Suprapubic skin (tissue), 3 donors: ENCODE results near the gene ACD.

Experiments used
- EP300 ChIP-seq: sonication (generic); formaldehyde crosslinking; IDR thresholded peaks from one replicate; pipeline ENCODE4 v1.6.1; 2017; ENCODE audit warnings: antibody characterized with exemption
- POLR2A ChIP-seq, 2 donors: fragments of 450-650 bp; IDR thresholded peaks; one replicate each; pipeline ENCODE4 v1.6.1; 2017; ENCODE audit warnings: antibody characterized with exemption in 2 of 2, mild to moderate bottlenecking in 2 of 2, moderate library complexity in 2 of 2
- TF ChIP-seq, protein P1 (sequence below), 2 donors: fragments of 200-600 bp in 1 of 2; fragments of 450-650 bp in 1 of 2; sonication (generic) in 1 of 2; IDR thresholded peaks; one replicate each; pipeline ENCODE4 v1.5.1; 2016 to 2019; ENCODE audit warnings: antibody characterized with exemption in 2 of 2, mild to moderate bottlenecking in 1 of 2, moderate library complexity in 1 of 2

DNA sequence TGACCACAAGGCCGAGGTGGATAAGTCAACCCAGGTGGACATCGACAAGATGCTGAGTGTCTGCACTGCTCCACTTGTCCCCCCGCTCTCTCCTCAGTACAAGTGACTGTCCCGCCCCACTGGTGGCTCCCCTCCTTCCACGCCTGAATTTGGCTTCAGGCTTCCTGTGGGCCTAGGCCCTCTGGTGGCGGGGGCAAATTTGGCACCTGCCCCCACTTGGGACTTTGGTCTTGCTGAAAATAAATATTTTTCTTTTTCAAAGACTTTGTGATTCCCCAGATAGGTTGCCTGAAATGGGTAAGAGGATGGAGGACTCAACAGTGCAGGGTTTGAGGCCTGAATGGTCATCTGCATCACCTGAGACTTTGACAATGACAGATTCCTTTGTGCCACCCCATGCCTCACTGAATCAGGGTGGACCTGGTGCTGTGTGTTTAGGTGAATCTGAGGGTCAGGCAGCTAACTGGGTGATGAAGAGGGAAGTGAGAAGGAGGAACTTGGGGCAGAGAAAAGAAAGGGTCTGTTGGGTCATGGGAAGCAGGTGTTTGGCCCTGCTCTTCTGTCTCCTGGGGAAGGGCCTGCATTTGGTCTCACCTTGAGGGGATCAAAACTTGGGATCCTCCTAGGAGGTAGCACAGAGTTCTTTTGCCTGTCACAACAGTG lies 8.6 kb upstream of the ACD start:
- TF ChIP-seq, protein P1, sequence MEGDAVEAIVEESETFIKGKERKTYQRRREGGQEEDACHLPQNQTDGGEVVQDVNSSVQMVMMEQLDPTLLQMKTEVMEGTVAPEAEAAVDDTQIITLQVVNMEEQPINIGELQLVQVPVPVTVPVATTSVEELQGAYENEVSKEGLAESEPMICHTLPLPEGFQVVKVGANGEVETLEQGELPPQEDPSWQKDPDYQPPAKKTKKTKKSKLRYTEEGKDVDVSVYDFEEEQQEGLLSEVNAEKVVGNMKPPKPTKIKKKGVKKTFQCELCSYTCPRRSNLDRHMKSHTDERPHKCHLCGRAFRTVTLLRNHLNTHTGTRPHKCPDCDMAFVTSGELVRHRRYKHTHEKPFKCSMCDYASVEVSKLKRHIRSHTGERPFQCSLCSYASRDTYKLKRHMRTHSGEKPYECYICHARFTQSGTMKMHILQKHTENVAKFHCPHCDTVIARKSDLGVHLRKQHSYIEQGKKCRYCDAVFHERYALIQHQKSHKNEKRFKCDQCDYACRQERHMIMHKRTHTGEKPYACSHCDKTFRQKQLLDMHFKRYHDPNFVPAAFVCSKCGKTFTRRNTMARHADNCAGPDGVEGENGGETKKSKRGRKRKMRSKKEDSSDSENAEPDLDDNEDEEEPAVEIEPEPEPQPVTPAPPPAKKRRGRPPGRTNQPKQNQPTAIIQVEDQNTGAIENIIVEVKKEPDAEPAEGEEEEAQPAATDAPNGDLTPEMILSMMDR (IDR thresholded peaks at IDR 0.05): no peak
- TF ChIP-seq POLR2A (IDR thresholded peaks at IDR 0.05): no peak
- TF ChIP-seq EP300: no peak
